ENCODE data around the gene PRKG2.

DNA sequence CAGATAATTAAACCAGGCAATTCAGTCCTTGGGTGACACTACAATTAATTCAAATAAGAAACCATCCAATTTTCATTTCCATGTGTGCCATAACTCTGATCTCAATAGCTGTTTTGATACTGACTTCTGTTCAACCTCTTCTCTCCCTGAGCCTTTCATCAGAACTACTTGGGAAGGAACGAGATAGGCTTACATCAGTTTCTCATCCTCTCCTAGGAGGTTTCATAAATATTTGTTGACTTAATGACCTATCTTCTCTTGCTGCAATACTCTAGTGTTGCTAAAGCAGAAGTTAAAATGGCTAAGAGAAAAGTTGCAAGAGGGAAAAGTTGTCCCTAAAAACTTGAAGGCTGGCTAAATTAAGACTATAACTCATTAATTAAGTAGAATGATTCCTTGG lies 41.8 kb downstream of the PRKG2 start:
- TF ChIP-seq, protein P1, sequence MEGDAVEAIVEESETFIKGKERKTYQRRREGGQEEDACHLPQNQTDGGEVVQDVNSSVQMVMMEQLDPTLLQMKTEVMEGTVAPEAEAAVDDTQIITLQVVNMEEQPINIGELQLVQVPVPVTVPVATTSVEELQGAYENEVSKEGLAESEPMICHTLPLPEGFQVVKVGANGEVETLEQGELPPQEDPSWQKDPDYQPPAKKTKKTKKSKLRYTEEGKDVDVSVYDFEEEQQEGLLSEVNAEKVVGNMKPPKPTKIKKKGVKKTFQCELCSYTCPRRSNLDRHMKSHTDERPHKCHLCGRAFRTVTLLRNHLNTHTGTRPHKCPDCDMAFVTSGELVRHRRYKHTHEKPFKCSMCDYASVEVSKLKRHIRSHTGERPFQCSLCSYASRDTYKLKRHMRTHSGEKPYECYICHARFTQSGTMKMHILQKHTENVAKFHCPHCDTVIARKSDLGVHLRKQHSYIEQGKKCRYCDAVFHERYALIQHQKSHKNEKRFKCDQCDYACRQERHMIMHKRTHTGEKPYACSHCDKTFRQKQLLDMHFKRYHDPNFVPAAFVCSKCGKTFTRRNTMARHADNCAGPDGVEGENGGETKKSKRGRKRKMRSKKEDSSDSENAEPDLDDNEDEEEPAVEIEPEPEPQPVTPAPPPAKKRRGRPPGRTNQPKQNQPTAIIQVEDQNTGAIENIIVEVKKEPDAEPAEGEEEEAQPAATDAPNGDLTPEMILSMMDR (IDR thresholded peaks at IDR 0.05; ENCODE audit: poor library complexity) = no peak
- no peak for TF ChIP-seq EZH2phosphoT487 (IDR thresholded peaks at IDR 0.05; ENCODE audit: low read depth, severe bottlenecking, unreplicated experiment)
